GM18907 (cell line): ENCODE results near the gene TRPM5.
A peak's percentile ranks its signal among the peaks of the same experiment; 100 is the strongest.

Experiments used
- ATAC-seq: cut with Tn5 transposase; IDR thresholded peaks from one replicate; pipeline ENCODE4 v1.9.1; 2021; ENCODE audit warnings: mild to moderate bottlenecking, moderate library complexity; ENCODE audit not compliant: unreplicated experiment

TRPM5 gene

DNA sequence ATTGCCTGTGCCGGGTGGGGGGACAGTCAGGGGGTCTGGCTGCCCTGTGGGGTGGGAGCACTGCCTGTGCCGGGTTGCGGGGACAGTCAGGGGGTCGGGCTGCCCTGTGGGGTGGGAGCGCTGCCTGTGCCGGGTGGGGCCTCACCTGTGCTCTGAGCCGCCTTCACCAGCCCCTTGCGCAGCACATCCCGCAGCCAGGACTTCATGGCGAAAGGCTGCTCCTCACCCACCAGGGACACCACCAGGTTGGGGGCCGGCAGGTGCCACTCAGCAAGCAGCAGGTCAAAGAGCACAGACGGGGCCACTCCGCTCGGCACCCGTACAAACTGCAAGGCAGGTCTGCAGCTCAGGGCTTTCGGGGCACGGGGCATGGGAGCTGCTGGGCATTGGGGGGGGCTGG, 22.3 kb downstream of the TRPM5 start:
- no peak for ATAC-seq

DNA sequence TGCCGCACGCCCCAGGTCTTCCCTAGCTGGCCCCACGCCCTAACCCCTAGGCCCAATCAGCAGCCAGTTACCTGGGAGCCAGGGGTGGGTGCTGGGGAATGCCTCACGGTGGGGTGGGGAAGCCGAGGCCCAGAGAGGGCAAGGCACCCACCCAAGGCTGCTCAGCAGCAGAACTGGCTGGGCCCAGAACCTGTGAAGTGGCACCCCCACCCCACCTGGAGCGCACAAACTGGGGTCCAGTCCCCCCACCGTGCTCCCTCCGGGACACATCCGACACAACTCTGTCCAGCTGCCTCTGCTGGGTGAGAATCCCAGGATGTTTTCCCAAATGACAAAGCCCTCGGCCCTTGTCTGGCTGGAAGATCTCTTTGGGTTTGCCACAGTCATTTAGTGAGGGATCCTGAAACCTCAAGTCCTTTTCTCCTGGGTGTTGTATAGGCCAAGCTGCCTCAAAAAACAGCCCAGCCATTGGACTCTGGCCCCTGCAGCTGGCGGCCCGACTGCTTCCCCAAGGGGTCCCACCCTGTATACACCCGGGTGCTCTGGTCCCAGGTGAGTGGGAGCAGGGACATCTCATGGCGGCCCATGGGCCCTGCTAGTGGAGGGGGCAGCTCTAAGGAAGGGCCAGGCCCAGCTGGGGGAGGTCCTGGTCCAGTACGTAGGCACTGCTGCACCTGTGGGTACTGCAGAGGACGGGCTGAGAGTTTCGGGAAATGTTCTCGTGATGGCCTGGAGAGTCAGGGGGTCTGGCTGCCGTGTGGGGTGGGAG, 22.9 kb downstream of the TRPM5 start:
- ATAC-seq: no peak

DNA sequence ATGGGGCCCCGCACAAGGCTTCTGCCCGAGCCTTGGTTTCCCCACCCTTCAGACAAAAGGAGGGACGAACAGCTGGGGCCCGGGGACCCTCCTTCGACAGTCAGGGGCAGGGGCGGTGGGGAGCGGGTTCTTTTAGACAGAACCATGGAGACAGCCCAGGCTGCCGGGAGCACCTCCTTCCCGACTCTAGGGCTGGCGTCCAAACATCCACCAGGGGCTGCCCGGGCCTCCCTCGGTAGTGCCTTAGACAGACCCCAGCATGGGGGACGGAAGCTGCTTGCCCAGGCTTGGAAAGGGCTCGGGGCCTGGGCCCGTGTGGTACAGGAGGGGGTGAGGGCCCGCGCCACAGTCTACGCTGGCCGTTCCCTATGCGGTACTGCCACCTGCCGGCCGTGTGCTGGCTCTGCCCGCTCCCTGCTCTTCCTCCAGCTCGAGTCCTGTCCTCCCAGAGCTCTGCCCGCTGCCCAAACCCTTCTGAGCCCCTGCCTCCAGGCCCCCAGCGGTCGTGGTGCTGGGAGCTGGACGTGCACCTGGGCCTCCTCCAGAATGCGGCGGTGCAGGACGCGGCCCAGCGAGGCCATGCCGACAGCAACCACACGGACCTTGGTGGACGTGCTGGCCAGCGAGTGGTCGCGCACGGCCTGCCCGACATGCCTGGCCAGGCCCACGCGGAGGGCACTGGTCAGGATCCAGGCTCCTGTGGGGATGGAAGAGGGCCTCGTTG, 23.6 kb downstream of the TRPM5 start:
- peak; percentile 77 for ATAC-seq

DNA sequence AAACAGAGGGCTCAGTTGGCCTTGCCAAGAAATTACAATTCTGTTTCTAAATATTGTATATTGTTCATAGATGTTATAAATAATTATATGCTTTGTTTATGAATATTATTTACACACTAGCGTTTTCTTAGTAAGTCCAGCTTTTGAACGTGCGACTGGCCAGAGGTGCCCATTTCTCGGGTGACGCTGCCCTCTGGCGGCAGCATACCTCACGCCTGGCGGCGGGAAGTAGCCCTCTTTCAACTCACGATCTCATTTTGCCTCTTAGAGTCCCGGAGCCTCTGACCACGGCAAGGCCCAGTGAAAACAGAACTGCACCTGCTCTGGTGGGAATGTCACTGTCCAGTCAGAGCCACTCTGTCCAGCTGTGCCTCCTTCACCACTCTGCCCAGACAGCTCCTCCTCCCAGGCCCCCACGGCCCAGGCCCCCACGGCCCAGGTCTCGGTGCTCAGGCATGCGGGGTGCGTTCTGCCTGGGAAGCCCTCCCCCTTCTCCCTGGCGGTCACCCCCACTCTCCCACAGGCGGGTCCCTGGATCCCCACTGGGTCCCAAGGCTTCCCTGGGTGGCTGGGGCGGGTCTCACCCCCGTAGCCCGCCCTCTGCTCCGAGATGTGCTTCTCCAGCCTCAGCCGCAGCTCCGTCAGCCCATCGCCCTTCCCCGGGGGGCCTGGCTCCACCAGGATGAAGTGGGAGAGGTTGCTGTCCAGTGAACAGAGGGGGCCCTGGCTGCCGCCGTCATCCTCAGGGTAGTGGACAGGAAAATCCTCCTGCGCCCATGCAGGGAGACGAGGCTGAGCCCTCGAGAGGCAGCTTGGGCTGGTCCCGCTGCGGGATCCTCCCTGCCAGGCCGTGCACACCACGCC, 24.4 kb downstream of the TRPM5 start:
- ATAC-seq: no peak

DNA sequence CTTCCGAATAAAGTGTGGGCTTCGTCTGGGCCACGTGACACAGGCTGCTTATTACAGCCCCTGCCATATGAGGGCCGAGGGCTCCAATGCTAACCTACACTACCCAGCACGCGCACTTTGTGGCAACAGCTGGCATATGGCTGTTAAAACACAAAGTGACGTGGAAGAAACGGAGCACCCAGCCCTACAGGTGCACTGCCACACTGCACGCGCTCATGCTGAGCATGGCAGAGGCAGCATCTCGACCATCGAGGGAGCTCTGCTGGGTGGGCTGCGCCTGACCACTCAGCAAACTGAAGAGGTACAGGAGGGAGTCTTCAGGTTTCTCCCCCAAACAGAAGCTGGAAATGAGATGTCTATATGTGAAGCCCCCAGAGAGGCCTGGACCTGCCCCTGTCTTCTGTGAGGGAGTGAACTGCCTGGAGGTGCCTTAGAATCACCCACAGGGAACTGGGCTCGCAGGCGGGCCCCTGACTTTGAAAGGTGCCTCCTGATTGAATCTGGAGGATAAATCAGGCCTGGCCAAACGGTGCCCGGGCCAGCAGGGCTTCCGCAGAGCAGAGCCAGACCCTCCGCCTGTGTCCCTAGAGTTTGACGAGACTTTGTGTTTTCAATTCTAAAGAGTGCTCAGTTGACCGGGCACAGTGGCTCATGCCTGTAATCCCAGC, 25.5 kb downstream of the TRPM5 start:
- no peak for ATAC-seq

DNA sequence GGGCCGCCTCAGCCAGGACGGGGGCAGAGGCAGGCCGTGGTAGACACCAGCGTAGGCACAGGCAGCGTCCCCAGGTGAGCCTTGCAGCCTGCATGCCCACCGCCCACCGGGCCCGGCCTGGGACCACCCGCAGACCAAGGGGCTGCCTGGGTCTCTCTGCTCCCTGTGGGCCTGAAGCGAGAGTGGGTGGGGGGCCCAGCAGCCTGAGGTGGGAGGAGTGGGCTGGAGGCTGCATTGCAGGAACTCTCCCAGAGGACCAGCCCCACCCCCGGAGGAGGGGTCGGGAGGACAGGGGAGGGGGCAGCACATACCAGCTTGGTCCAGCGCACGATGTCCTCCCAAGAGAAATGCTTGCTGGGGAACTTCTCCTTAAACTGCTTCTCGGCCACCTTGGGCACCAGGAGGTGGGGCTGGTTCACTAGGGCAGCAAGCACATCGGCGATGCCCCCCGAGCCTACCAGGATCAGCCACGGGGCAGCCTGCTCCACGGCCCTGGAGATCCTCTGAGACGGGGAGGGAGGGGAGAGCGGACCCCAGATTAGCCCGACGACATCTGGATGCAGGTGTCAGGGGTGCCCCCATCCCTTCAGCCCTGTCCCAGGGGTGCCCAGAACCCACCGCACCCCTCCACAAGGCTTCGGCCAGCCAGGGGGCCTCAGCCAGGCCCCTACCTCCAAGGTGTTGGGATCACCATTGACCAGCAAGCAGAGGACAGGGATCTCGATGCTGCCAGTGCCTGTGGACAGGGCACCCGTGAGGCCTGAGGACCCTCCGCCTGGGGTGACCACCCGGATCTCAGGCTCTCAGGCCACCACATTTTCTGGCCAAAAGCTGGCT, 26.2 kb downstream of the TRPM5 start:
- ATAC-seq: no peak

DNA sequence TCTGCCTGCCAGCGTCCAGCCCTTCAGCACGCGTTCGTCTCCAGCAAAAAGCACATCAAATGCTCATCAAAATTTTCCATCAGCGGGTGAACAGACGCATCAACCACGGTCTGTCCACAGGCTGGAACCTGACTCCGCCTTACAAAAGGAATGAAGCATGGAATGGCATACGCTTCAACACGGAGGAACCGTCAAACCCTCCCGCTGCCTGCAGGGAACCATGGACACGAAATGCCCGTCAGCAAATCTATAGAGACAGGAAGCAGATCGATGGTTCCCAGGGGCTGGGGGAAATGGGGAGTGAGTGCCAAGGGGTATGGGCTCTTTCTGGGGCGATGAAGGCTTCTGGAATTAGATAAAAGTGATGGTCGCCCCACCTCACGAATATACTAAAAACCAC, 27.5 kb downstream of the TRPM5 start:
- ATAC-seq: no peak

DNA sequence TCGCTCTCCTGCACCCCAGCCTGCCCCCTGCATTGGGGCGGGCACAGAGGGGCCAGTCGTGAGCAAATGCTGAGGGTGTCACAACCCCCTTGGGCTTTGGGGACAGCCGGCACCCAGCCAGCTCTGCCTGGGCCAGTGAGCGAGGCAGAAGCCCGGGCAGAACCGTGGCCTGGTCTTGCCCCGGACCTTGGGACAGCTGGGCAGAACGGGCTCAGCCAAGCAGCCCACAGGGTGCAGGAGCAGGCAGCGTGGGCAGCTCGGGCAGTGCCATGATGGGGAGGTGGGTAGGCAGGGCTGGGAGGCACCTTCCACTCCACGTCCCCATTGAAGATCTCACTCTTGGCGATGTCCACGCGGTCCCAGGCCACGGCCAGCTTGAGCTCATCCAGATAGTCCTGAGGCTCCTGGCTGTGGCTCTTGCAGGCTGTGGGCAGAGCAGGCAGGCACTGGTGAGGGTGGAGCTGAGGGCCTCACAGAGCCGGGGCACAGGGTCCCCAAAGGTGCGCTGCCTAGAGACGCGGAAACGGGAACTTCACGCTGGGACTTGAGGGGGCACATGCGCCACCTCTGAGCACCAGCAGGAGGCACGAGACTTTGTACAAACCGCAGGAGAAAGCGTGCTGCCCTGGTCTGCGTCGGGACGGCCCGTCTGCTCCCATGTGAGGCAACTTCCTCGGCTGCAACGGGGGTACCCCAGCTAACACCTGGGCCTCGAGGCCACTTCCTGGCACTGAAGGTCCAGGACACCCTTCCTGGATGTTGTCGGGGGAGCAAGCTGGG, 28.5 kb downstream of the TRPM5 start:
- no peak for ATAC-seq

DNA sequence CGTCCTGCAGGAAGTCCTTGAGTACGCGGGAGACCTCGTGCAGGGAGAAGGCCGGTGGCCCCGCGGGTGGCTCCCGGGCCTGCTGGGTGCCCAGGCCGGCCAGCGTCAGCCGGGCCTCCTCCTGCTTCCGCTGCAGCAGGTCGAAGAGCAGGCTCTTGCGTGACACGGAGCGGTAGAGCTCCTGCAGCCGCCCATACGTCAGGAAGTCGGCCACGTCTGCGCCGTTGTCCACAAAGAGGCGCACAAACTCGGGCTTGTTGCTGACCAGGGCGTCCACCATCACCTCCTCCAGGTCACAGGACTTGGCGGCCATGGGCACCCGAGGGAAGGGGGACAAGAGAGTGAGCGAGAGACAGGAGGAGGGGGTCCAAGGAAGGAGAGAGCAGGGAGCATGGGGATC, 29.1 kb downstream of the TRPM5 start:
- ATAC-seq: no peak

DNA sequence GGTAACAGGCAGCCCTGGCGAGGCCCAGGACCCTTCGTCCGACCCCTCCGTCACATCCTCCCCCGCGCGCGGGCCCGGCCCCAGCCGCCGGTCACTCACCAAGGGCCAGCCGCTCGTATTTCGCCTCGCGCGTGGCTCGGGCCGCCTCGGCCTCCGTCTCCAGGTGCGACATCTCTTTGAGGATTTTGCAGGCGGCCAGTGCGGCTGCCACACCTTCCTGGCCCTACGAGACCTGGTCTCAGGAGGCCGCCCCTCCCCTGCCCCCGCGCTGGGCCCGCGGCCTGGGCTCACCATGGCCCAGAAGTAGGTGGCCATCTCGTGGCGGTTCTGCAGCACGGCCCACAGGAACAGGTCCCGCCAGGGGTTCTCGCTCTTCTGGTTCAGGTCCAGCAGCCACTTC, 29.7 kb downstream of the TRPM5 start:
- ATAC-seq: no peak

DNA sequence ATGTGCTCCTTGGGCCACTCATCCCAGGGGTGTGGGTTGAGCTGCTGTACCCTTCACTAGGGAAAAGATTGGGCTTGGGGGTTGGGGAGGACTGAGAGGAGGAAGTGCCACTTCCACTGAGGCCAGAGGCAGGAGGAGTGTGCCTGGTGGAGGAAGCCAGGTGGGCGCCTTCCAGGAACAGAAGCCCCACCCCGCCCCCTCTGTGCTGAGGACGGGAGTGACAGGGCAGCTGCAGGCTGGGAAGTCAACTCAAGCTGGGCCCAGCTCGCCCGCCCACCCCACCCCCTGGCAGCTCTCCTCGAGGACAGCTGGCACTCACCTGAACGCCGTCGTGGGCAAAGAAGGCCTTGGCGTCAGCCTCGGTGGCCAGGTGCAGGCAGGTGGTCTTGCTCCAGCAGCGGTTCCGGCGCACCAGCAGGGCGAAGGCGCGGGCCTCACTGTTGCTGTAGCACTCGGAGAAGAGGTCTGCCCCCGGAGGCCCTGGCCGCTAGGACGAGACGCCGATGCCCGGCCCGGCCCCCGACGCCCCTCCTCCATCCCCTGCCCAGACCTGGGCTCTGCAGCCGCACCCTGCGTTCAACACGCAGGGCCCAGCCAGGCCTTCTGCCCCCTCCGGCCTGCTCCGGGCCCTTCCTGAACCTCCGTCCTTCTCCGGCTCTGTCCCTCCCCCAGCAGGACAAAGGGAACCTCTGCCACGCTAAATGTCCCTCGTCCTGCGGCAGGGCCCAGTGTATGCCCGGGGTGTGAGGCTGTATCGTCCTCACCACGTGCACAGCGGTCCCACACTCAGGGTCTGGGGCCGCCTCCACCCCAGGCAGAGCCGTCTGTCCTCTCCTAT, 30.4 kb downstream of the TRPM5 start:
- no peak for ATAC-seq

DNA sequence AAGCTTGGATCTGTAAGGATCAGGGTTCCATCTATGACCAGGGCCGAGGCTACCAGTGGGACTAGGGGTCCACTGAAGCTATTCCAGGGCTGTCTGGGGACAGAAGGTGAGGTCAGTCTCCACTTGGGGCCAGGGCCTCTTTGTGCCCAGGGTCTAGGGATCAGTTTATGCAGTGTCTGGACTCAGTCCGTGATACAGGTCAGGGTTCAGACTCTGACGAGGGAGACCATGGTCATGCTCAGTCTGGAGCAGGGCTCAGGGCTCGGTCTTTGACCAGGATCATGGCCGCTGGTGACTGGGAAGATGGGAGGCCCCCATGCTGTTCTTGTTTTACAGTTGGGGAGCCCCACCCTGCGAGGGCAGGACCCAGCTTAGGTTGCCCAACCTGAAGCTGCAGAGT, 32.0 kb downstream of the TRPM5 start:
- no peak for ATAC-seq

DNA sequence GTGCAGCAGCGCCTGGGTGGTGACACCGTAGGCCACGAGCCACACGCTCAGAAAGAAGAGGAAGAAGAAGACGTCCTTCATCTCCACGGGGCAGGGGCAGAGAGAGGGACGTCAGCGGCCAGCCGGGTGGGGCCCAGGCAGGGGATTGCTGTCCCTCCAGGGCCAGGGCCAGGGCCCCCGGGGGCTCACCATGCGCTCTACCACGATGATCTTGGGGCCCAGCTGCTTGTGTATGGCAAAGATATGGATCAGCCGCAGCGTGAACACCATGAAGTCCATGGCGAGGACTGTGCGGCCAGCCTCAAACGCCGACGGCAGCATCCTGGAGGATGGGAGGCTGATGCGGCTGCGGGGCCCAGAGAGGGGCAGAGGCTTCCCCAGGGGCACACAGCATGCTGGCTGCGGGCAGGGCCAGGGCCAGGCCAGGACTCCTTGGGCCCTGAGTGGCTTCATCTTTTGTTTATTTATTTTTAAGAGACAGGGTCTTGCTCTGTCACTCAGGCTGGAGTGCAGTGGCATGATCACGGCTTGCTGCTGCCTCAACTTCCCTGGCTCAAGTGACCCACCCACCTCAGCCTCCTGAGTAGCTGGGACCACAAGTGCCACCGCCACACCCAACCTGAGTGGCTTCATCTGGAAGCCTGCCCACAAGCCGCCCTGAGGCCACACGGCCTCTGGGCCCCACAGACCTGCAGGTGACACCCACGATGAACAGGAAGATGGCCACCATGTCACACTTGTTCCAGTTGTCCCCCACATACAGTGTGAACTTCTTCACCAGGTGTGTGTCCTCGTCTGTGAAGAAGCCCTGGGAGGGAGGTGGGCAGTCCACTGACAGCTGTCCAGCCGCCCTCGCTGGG, 32.6 kb downstream of the TRPM5 start:
- no peak for ATAC-seq

DNA sequence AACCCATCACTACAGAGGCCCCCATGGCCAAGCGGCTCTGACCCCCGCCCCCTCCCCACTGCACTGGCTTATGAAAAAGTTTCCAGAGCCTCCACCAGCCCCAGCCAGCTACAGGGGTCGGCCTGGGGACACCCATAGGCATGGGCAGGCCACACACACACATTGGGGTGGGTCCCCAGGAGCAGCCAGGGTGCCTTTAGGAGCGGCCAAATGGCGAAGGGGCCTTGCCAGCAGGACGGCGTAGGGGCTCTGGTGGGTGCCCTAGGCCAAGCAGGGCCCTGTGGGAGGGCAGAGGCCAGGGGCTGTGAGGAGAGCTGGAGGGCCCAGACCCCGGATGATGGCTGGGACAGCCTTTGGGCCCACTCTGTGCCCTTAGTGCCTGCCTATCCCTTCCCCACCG, 33.7 kb downstream of the TRPM5 start:
- no peak for ATAC-seq

DNA sequence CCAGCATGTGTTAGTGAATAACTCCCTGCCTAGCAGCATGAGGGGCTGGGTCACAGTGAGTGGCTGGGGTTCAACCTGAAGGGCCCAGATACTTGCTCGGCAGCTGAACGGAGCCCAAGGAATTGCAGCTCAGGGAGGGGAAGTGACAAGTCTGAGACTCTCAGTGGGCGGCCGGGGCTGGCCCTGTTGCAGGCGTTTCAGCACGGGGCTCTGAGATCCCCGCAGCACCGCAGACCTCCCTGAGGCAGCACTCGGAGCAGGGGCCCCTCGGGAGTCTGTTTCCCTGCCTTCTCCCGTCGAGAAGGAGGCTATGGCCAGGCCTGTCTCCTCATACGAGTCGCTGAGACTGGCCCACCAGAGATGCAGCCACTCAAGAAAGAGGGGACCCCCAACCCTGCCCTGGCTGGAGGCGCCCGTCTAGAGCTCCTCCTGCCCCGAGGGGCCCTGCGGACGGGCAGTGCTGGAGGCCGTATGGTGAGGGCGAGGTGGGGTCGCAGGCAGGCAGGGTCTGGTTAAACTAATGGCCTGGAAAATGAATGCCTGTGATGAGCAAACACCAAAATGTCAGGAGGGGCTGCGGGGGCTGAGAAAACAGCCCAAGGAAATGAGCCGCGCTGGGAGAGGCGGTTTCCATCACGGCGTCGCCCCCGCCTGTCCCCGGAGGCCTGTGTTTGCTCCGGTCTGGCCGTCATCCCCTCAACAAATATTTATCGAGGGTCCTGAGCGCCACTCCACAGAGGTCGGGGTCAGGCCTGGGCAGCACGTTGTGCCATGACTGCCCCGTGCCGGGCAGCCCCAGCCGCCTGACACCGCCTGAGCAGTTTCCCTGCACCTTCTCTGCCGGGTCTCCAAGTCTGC, 34.5 kb downstream of the TRPM5 start:
- no peak for ATAC-seq

DNA sequence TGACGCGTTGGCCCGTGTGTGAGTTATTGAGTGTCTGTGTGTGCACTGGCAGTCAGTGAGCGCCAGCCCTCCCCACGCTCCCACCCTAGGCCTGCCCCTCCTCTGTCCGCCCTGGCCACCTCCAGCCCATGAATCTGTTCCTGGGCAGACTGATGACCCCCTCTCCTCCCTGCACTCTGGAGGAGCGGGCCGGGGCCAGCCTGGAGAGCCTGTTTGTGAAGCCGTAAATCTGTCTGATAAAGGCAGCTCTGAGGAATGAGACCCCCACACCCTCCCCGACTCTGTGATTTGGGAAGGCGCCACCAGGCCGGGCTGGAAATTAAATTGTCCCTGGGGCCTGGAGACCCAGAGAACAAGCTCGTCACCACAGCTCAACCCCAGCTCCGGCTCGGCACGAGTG, 35.2 kb downstream of the TRPM5 start:
- ATAC-seq: no peak

DNA sequence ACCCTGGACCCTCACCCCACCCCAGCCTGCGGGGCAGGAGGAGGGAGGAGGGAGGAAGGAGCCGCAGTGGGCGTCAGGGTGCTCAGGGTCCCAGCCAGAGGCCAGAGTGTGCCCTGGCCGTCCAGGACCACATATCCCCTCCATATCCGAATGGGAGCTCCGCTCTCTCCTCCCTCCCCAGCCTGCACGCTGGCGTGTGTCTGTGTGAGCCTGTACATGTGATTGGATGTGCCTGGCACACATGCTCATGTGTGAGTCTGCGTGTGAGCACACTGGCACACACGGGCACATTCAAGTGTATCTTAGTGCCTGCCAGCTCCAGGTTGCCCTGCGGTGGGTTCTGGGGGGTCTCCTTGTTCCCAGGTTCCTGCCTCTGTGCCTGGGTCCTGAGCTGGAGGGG, 35.6 kb downstream of the TRPM5 start:
- no peak for ATAC-seq
